NCI-H146 (cell line): Measurements from ENCODE around the gene GPR148.
"Not testable (repeated sequence)": the region's sequence is repeated elsewhere in the genome, so short reads cannot be mapped to it uniquely, and the experiment has no call there.

Source experiments
- DNase-seq: peaks from one replicate; lab custom pipeline; 2025; lab: John Stamatoyannopoulos, UW

The GPR148 gene

GRCh38 chr2:130728549-130729316 is at the start of gene GPR148:
TSS of gene GPR148 (plus strand) at chr2:130729070. CDS start at chr2:130729152, 82 bp downstream.
- peak; percentile 92 for DNase-seq

- DNase-seq: not testable (repeated sequence)
These were observed 36.7 kb upstream of the GPR148 start for GRCh38 chr2:130692041-130692770.

GRCh38 chr2:130693474-130693873 is 35.4 kb upstream of the GPR148 start:
- DNase-seq: not testable (repeated sequence)

GRCh38 chr2:130703250-130703649 is 25.6 kb upstream of the GPR148 start:
- DNase-seq: not testable (repeated sequence)

GRCh38 chr2:130714795-130715194 is 14.1 kb upstream of the GPR148 start:
- DNase-seq: not testable (repeated sequence)

GRCh38 chr2:130720036-130720435 is 8.8 kb upstream of the GPR148 start:
- DNase-seq: peak; percentile 79

- DNase-seq: peak; percentile 69
These were observed 8.3 kb upstream of the GPR148 start for GRCh38 chr2:130720528-130720927.

GRCh38 chr2:130724455-130724854 is 4.4 kb upstream of the GPR148 start:
- no peak for DNase-seq

- peak; percentile 63 for DNase-seq
These were observed 2.2 kb upstream of the GPR148 start for GRCh38 chr2:130726614-130727180.

- DNase-seq: peak; percentile 94
These were observed 1.5 kb upstream of the GPR148 start for GRCh38 chr2:130727286-130727924.

- DNase-seq: peak; percentile 55
These were observed 839 bp upstream of the GPR148 start for GRCh38 chr2:130728007-130728454.

GRCh38 chr2:130729322-130730299 is 741 bp downstream of the GPR148 start:
- DNase-seq: no peak

- DNase-seq: not testable (repeated sequence)
These were observed 3.4 kb downstream of the GPR148 start for GRCh38 chr2:130732257-130732656.

- no peak for DNase-seq
These were observed 6.3 kb downstream of the GPR148 start for GRCh38 chr2:130735200-130735599.

GRCh38 chr2:130736487-130736886 is 7.6 kb downstream of the GPR148 start:
- DNase-seq: no peak

- DNase-seq: no peak
These were observed 8.7 kb downstream of the GPR148 start for GRCh38 chr2:130737592-130737991.

- DNase-seq: no peak
These were observed 11.8 kb downstream of the GPR148 start for GRCh38 chr2:130740671-130741070.

- DNase-seq: no peak
These were observed 14.4 kb downstream of the GPR148 start for GRCh38 chr2:130743278-130743677.

GRCh38 chr2:130744287-130745117 is 15.6 kb downstream of the GPR148 start:
- peak; percentile 98 for DNase-seq

- no peak for DNase-seq
These were observed 20.2 kb downstream of the GPR148 start for GRCh38 chr2:130749078-130749477.
